Thyroid gland (tissue), 4 donors: ENCODE measurements around the gene TAS2R60.

Experiments used
- CTCF ChIP-seq, 6 experiments: fragments of 200-600 bp in 3 of 6; fragments of 450-650 bp in 3 of 6; sonication (generic) in 3 of 6; IDR thresholded peaks; one replicate each; pipeline ENCODE4 v1.5.1; 2016 to 2019; ENCODE audit warnings: antibody characterized with exemption in 6 of 6, mild to moderate bottlenecking in 2 of 6, inconsistent platforms in 1 of 6, moderate library complexity in 1 of 6
- POLR2A ChIP-seq, 2 donors: fragments of 450-650 bp; IDR thresholded peaks; one replicate each; pipeline ENCODE4 v1.6.1; 2017; ENCODE audit warnings: antibody characterized with exemption in 2 of 2, mild to moderate bottlenecking in 2 of 2, moderate library complexity in 1 of 2

GRCh38 chr7:143408252-143408685, 35.0 kb upstream of the TAS2R60 start:
- no peak for TF ChIP-seq POLR2A (IDR thresholded peaks at IDR 0.05)
- no peak for TF ChIP-seq CTCF (IDR thresholded peaks at IDR 0.05)
